Non-pigmented ciliary epithelial cell (primary cell): ENCODE results near the gene BTBD1.
"Not testable (repeated sequence)": the region's sequence is repeated elsewhere in the genome, so short reads cannot be mapped to it uniquely, and the experiment has no call there.

Experiments
- DNase-seq: peaks from one replicate; pipeline ENCODE4 v3.0.0-alpha.2; 2010; ENCODE audit warnings: low read depth

BTBD1 gene

DNA sequence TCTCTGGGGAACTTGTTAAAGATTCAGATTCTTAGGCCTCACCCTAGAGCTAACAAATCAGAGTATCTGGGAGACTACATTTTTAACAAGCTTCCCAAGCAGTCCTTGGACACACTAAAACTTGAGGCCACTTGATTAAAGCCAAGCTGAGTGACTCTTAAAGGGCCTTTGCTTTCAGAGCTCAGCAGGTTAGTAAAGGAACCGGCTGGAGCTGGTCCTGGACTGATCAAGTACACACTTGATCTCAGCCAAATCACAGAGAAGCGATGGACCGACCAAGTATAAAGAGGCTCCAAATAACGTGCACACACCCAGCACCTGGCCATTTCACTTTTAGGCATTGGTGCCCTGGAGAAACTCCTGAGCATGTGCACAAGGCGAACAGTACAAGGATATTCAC lies 27.5 kb upstream of the BTBD1 start:
- DNase-seq, result no peak

DNA sequence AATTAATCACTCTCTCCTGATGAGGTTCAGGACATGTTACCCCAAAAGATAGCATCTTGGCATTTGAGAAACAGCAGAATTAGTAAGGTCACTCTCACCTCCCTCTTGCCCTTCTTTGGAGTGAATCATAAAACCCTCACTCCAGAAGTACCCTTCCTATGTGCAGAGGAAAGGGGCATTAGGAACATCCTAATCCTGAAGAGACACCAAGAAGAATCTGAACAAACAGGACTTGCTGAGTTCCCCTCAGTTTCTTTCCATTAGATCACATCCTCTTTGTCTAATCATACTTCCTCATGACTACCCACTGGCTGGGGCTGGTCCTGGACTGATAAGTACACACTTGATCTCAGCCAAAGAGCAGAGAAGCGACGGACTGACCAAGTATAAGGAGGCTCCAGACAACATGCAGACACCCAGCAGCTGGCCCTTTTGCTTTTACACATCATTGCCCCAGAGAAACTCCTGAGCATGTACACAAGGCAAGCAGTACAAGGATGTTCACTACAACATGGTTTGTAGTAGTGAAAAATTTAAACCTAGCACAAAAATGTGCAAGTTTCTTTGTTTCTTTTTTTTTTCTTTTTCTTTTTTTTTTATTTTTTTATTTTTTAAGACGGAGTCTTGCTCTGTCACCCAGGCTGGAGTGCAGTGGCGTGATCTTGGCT lies 25.4 kb upstream of the BTBD1 start:
- peak; percentile 65 for DNase-seq

DNA sequence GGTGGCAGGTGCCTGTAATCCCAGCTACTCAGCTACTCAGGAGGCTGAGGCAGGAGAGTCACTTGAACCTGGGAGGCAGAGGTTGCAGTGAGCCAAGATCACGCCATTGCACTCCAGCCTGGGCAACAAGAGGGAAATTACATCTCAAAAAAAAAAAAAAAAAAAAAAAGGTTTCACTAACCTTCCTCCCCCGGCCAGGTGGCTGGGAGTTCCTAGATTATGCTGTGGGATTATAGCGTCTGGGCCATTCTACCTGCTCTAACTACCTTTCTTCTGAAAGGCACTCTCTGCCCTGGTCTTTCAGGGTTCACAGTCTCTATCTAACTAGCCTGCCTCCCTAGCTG lies 24.9 kb upstream of the BTBD1 start:
- DNase-seq, result not testable (repeated sequence)

DNA sequence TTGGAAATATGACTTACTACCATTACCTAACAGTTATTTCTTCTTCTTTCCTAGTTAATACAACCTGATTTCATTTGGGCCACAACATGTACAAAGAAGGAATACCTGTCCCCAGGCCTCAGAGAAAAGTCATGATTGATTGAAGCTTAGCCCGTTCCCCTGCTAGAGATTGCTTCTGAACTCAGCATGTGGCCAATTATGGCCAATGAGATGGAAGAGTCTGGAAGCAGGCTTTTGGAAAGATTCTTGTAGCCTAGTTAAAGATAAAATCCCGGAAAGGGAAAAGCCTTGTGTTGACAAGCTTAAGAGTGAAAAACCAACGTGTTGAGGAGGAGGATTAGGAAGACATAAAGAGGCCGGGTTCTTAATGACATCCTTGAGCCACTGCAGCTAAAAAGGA lies 23.4 kb upstream of the BTBD1 start:
- no peak for DNase-seq

DNA sequence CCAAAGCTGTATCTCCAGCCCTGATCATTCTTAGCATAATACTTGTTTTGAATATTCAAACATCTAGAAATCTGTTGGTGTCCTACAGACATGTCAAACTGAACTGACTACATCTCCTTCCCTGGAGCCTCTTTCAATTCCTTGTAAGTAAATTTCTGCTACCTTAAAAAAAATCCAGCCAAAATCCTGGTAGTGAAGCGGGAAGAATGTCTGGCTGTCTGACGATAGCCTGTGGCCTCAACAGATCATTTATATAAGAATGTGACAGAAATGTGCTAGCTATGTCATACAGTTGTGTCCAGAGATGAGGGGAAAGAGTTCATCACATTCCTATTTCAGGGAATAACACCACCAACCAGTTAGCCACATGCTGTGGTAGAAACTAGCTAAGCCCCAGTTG lies 21.8 kb upstream of the BTBD1 start:
- no peak for DNase-seq

DNA sequence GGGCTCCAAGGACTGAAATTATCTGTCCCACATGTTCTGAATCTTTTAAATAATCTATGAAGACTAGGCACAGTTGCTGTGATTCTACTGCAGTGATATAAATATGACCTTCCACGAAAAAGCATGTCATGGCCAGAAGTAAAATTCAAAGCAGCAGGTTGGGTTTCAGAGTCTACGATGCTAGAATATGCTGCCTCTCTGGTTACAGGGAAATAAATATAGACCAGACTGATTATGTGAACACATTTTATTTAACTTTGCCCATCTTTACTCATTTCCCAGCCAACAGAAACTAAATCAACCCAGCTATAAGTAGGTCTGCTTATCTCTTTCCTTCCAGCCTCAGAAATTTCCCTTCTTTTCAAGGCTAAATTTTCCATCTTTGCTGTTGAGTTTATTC lies 20.5 kb upstream of the BTBD1 start:
- no peak for DNase-seq

DNA sequence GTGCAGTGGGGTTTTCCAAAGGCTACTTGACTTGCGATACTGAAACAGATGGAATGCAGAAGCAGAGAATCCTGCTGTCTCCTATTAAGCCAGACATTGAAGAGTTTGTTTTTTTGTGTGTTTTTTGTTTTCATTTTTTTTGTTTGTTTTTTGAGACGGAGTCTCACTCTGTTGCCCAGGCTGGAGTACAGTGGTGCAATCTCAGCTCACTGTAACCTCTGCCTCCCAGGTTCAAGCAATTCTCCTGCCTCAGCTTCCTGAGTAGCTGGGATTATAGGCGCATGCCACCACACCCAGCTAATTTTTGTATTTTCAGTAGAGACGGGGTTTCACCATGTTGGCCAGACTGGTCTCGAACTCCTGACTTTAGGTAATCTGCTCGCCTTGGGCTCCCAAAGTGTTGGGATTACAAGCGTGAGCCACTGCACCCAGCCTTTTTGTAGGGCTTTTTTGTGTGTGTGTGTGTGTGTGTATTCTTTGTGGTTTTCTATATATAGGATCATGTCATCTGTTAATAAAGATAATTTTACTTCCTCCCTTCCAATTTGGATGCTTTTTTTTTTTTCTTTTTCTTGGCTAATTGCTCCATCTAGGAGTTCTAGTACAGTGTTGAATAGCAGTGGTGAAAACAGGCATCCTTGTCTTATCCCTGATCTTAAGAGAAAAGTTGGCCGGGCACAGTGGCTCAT lies 19.0 kb upstream of the BTBD1 start:
- DNase-seq, result not testable (repeated sequence)

DNA sequence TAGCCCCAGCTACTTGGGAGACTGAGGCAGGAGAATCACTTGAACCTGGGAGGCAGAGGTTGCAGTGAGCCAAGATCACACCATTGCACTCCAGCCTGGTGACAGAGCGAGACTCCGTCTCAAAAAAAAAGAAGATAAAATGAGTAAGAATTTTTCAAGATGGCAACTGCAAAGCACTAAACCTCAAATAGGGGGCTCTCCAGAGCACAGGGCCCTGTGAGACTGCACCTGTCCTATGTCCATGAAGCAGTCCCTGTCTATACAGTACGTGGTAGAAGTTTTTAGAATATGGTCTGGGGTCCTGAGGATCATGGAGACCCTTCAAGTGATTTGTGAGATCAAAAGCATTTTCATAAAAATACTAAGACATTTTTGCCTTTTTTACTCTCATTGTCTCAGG lies 18.4 kb upstream of the BTBD1 start:
- not testable (repeated sequence) for DNase-seq

DNA sequence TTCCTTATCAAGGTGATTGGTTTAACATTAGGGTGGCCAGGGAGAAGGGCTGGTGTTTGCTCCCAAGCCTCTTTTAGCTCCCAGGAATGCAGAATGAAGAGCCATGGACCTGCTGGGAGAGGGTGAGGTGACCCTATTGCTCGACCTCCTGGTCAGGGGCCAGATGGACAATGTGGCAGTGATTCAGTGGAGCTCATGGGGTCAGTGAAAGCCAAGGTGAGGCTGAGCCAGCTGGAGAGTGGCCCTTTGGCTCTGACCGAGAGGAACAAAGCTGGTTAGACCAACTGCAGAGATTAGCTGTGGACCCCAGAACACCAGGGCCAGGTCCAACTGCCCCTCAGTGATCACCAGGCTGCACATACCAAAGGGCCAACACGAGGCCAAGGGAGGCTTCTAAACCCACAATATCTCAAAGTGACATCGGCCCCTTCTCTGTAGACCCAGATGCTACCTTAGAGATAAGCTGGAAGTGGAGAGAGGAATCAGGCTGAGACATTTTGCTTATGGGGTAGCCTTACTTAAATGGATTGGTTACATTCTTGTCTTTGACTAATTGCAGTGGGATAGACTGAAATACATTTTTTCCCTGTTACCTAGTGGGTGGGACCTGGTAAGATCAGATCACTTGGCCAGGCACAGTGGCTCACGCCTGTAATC lies 15.8 kb upstream of the BTBD1 start:
- no peak for DNase-seq

DNA sequence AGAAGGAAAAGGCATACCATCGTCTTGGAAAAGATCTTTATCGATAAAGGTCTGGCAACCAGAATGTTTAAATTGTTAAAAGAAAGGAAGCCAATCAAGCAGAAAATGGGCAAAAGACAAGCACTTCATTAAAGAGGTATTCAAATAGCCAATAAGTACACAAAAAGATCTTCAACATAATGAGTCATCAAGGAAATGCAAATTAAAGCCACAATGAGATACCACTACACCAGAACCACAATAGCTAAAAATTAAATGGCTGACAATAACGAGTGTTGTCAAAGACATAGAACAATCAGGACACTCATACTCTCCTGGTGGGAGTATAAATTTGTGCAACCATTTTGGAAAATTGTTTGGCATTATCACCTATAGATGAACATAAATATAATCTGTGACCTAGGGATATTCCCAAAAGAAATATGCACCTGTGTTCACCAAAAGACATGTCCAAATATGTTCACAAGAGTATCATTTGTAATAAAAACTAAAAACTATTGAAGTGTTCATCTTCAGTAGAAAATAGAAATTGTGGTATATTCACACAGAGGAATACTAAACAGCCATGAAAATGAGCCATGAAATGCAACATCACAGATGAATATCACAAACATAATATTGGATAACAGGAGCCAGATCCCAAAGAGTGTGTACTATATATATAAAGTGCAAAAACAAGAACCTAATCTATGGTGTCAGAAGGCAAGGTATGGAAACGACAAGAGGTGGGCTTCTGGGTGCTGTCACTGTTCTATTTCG lies 14.4 kb upstream of the BTBD1 start:
- DNase-seq, result no peak

DNA sequence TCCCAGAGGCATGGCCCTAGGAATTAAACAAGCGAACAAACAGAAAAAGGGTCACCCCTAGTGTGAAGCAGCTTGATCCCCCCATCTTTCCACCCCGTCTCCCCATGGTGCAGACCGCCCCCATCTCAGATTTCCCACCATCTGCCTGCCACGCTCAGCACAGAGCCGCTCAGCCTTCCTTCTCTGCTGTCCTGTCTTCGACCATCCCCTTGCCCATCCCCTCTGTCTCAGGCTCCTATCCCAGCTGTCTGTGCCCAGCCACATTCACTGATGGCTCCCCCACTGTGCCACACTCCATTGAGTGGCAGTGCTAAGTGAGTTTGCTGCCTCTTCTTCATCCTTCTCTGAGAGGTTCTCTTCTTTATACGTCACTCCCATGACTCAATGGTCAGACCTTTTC lies 11.7 kb upstream of the BTBD1 start:
- no peak for DNase-seq

DNA sequence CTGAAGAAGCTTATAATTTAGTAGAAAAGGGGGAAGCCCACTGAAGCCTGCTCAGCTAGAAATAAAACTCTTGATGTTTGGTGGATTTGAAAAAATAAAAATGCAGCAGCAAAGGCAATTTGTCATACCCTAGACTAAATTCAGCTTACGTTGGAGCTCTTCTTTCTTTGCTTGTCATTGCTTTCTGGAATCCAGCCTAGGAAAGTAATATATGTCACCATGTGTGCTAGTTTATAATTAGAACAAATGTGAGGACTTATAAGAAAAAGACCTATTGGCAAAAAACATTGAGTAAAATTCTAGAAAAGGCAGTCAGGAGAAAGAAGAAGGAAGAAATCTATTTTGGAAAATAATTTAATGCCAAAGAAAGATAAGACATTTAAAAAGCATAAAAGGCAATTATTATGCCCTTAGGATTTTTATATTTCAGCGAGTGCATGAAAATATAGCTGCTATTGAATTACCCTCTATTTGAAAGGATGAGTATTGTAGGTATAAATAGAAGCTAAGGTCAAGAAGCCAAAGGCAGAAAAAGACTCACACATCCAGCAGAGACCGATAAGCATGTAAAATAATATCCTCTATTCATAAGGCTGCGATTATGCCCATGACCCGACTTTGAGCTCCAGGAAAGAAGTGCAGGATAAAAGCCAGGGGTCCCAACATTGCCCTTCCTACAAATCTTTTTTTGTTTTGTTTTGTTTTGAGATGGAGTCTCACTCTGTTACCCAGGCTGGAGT lies 10.6 kb upstream of the BTBD1 start:
- DNase-seq, result no peak

DNA sequence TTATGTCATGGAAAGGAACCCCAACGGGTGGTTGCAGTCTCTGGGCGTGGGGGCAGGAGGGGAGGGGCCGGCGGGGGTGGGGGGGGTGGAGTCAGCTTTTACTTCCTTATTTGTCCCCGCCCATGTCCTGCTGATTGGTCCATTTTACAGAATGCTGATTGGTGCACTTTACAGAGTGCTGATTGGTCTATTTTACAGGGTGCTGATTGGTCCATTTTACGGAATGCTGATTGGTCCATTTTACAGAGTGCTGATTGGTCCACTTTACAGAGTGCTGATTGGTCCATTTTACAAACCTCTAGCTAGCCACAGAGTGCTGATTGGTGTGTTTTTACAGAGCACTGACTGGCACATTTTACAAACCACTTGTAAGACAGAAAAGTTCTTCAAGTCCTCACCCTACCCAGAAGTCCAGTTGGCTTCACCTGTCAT lies 2.2 kb upstream of the BTBD1 start:
- not testable (repeated sequence) for DNase-seq

DNA sequence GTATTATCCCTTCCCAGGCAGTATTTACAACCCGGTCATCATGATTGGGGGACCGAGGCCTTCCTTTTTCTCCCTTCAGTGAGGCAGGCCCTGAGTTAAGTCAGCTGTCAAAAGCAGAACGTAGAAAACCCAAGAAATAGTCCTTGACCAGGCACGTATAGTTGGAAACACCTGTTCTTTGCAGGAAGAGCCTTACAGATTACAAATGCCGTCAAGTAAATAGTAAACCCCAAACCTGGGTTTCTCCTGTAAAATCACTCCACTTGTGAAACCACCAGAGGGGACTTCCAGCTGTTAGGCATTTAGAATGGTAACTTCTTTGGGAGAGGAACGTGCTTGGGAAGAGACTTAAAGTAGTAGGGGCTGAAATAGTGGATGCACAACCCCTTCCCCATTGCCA lies 1.0 kb upstream of the BTBD1 start:
- no peak for DNase-seq

DNA sequence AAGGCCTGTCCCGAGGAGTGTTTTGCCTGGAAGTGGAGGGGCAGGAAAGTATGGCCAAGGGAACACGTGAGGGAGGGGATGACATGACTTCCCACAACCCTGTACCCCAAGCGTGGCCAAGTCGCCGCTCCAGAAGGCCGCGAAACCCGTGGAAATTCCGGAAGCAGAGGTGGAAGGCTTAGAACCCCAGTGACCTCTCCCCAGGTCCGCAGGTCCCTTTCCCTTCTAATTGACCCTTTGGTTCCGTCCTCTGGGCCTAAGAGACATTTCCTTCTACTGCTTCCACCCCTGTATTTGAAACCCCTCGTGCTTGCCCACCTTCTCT lies 548 bp upstream of the BTBD1 start:
- no peak for DNase-seq

DNA sequence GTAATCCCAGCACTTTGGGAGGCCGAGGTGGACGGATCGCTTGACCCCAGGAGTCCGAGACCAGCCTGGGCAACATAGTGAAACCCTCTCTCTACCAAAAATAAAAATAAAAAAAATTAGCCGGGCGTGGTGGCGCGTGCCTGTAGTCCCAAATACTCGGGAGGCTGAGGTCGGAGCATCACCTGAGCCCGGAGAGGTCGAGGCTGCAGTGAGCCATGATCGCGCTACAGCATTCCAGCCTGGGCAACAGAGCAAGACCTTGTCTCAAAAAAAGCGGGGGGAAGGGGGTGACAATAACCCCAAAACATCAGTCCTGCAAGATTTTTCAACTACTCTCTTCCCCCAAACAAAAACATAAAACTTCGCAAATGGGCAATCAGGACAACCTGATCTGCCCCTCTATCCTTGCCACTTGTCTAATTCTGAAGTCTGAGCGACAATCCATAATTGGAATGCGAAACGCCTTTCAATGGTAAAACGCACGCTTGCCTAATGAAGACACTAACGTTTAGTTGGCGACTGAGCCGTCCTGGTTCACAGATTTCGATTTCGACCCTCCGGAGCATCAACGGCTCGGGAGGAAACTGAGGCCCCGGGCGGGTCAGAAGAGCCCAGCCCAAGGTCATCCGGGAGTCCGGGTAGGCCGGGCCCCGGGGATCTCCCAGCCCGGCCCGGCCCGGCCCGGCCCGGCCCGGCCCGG lies 868 bp downstream of the BTBD1 start:
- DNase-seq, result no peak

DNA sequence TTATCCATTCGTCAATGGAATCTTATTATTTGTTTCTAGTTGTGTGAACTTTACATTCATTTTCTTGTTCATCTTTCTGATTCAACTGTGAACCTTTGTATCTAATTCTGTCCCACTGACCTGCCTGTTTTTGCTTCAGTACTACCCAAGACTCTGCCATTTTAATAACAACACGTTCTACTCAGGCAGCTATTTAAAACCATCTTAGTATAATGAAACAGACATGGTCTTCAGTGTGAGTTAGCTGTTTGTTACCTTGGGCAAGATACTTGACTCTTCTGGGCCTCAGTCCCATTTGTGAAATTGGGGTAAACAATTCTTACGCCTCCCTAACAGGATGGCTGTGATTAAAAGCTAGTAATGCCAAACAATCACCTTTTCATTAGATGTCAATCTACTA lies 1.6 kb downstream of the BTBD1 start:
- no peak for DNase-seq

DNA sequence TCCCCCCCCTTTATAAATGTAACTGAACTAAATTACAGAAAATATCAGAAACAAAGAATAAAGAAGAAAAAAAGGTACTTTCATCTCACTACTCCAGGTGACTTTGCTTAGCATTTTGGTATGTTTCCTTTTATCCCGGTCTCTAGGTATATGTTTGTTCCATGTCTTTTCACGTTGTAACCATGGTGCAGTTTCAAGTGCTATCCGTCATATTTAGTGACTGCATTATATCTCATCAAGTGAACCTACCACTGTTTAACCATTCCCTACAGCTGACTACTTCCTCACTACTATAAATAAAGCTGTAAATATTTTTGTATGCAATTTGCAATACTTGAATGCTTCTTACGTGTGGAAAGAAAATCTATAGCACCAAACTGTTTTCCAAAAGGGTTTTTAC lies 2.2 kb downstream of the BTBD1 start:
- no peak for DNase-seq

DNA sequence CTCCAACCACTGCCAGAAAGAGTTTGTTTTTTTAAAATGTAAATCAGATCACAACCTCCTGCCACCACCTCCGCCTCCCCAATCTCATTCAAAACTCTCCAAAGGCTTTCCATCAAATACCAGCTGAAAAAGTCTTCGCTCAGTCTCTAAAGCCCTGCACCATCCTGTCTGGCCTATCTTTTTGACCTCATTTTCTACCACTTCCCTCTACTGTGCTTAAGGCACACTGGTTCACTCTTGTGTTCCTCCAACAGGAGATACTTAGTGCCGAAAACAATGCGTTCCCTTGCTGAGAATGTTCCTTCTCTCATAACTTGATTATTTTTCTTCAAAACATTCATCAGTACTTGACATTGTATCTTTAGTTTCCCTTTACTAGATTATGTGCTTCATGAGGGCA lies 3.5 kb downstream of the BTBD1 start:
- DNase-seq, result no peak

DNA sequence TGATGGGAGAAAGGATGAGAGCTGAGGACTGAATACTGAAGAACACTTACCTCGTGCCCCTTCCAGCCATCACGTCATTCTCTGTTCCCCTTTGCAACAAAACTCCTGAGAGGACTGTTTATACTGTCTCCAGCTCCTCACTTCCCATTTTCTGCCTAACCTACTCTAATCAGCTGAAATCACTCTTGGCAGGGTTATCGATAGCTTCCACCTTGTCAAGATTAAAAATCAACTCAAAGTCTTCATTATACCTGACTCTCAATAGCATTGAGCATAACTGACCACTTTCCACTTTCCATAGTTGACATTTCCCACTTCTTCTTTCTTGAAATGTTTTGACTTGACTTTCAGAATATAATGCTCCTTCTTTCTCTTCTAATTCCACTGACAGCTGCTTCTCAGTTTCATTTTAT lies 4.3 kb downstream of the BTBD1 start:
- DNase-seq, result no peak

DNA sequence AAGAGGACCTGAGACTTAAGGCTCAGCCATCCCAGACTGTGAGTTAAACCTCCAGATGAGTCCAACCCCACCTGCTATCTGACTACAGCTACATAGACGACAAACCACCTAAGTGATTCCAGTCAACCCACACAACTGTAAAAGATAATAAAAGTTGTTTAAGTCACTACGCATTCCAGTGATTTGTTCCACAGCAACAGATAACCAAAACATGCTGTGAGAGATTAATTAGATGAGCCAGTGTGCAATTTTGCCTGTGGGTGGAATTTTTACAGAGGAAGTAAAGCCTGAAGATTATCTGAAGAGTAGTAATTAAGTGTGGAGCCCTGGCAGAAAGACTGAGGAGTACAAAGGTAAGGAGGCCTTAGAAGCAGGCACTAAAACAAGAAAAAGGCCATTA lies 5.4 kb downstream of the BTBD1 start:
- DNase-seq, result peak; percentile 14
